ENCODE data around the gene SOX11.

SOX11 gene

GRCh38 chr2:5660591-5660990 is 31.6 kb upstream of the SOX11 start:
- no peak overlapping the region for H3K4ac ChIP-seq (ENCODE audit: low read depth in 1 of 2, low read length in 2 of 2)
- H2BK5ac ChIP-seq (ENCODE audit: low read depth, low read length, poor library complexity, severe bottlenecking): no peak overlapping the region
- H4K91ac ChIP-seq (ENCODE audit: low read length): no peak overlapping the region
- H2AFZ ChIP-seq (ENCODE audit: low read depth, low read length): no peak overlapping the region
- H3K18ac ChIP-seq (ENCODE audit: low read depth in 1 of 2, low read length in 2 of 2): no peak overlapping the region
- H2BK12ac ChIP-seq (ENCODE audit: low read length in 2 of 2): no peak overlapping the region
- H4K8ac ChIP-seq (ENCODE audit: low read length): no peak overlapping the region
- no peaks in the 10 kb centered on the region for H3K36me3 ChIP-seq (ENCODE audit: control insufficient read depth in 1 of 2, insufficient read depth in 2 of 2, low read depth in 1 of 2, low read length in 2 of 2)
- H3K14ac ChIP-seq (ENCODE audit: low read length in 2 of 2): no peak overlapping the region
- H3K4me3 ChIP-seq (ENCODE audit: insufficient read depth in 1 of 2, low read depth in 1 of 2, low read length in 2 of 2): no peak overlapping the region
- no peaks in the 10 kb centered on the region for H3K27me3 ChIP-seq (ENCODE audit: control insufficient read depth in 1 of 2, insufficient read depth in 1 of 2, low read length in 2 of 2)
- WGBS: 84% methylated on average over 3 of the region's 3 CpGs
- H3K23ac ChIP-seq (ENCODE audit: low read length in 2 of 2): no peak overlapping the region
- H2BK120ac ChIP-seq (ENCODE audit: low read depth, low read length): no peak overlapping the region
- H3K4me1 ChIP-seq (ENCODE audit: control insufficient read depth, insufficient read depth, low read depth, low read length): no peaks in the 10 kb centered on the region
- H3K9ac ChIP-seq (ENCODE audit: low read length): no peak overlapping the region
- H2BK15ac ChIP-seq (ENCODE audit: low read depth, poor library complexity, severe bottlenecking): no peak overlapping the region
- H3K79me1 ChIP-seq (replicated peaks; ENCODE audit: low read length, poor library complexity, severe bottlenecking): no peaks in the 10 kb centered on the region
- H2AK5ac ChIP-seq (ENCODE audit: low read length, severe bottlenecking): no peak overlapping the region
- no peak for DNase-seq
- no peak overlapping the region for H3K27ac ChIP-seq (ENCODE audit: low read length, poor library complexity, severe bottlenecking)
- H3K9me3 ChIP-seq (ENCODE audit: control insufficient read depth, low read length): peaks cover 4% of the 10 kb centered on the region
- no peak overlapping the region for H3K4me2 ChIP-seq (ENCODE audit: low read length, poor library complexity, severe bottlenecking)

- Histone ChIP-seq H4K91ac (ENCODE audit: low read length) (no peak overlapping the region), H3K79me1 (replicated peaks; ENCODE audit: low read length, poor library complexity, severe bottlenecking) (no peaks in the 10 kb centered on the region), H3K27me3 (ENCODE audit: control insufficient read depth in 1 of 2, insufficient read depth in 1 of 2, low read length in 2 of 2) (no peaks in the 10 kb centered on the region), H3K9ac (ENCODE audit: low read length) (no peak overlapping the region), H3K4ac (ENCODE audit: low read depth in 1 of 2, low read length in 2 of 2) (no peak overlapping the region), H3K4me3 (ENCODE audit: insufficient read depth in 1 of 2, low read depth in 1 of 2, low read length in 2 of 2) (no peak overlapping the region), H3K36me3 (ENCODE audit: control insufficient read depth in 1 of 2, insufficient read depth in 2 of 2, low read depth in 1 of 2, low read length in 2 of 2) (no peaks in the 10 kb centered on the region), H3K4me1 (ENCODE audit: control insufficient read depth, insufficient read depth, low read depth, low read length) (no peaks in the 10 kb centered on the region), H2BK120ac (ENCODE audit: low read depth, low read length) (no peak overlapping the region), H2BK15ac (ENCODE audit: low read depth, poor library complexity, severe bottlenecking) (no peak overlapping the region), H3K27ac (ENCODE audit: low read length, poor library complexity, severe bottlenecking) (no peak overlapping the region), H4K8ac (ENCODE audit: low read length) (no peak overlapping the region), H2BK12ac (ENCODE audit: low read length in 2 of 2) (no peak overlapping the region), H3K14ac (ENCODE audit: low read length in 2 of 2) (no peak overlapping the region), H2AFZ (ENCODE audit: low read depth, low read length) (no peak overlapping the region), H3K9me3 (ENCODE audit: control insufficient read depth, low read length) (peaks cover 4% of the 10 kb centered on the region), H2AK5ac (ENCODE audit: low read length, severe bottlenecking) (no peak overlapping the region), H3K4me2 (ENCODE audit: low read length, poor library complexity, severe bottlenecking) (no peak overlapping the region), H2BK5ac (ENCODE audit: low read depth, low read length, poor library complexity, severe bottlenecking) (no peak overlapping the region), H3K18ac (ENCODE audit: low read depth in 1 of 2, low read length in 2 of 2) (no peak overlapping the region), H3K23ac (ENCODE audit: low read length in 2 of 2) (no peak overlapping the region)
- no peak for DNase-seq
- 88% methylated on average over 5 of the region's 5 CpGs for WGBS
Observed at GRCh38 chr2:5661362-5661761, 30.8 kb upstream of the SOX11 start.

- H3K4me3 ChIP-seq (ENCODE audit: insufficient read depth in 1 of 2, low read depth in 1 of 2, low read length in 2 of 2): no peak overlapping the region
- no peak overlapping the region for H4K91ac ChIP-seq (ENCODE audit: low read length)
- no peak overlapping the region for H3K9ac ChIP-seq (ENCODE audit: low read length)
- no peak overlapping the region for H3K14ac ChIP-seq (ENCODE audit: low read length in 2 of 2)
- H2AK5ac ChIP-seq (ENCODE audit: low read length, severe bottlenecking): no peak overlapping the region
- H3K4ac ChIP-seq (ENCODE audit: low read depth in 1 of 2, low read length in 2 of 2): no peak overlapping the region
- no peak overlapping the region for H2AFZ ChIP-seq (ENCODE audit: low read depth, low read length)
- H3K79me1 ChIP-seq (replicated peaks; ENCODE audit: low read length, poor library complexity, severe bottlenecking): no peaks in the 10 kb centered on the region
- H4K8ac ChIP-seq (ENCODE audit: low read length): no peak overlapping the region
- H2BK120ac ChIP-seq (ENCODE audit: low read depth, low read length): no peak overlapping the region
- H3K4me1 ChIP-seq (ENCODE audit: control insufficient read depth, insufficient read depth, low read depth, low read length): peaks cover 5% of the 10 kb centered on the region
- no peak overlapping the region for H3K4me2 ChIP-seq (ENCODE audit: low read length, poor library complexity, severe bottlenecking)
- no peak overlapping the region for H2BK15ac ChIP-seq (ENCODE audit: low read depth, poor library complexity, severe bottlenecking)
- H3K9me3 ChIP-seq (ENCODE audit: control insufficient read depth, low read length): peaks cover 4% of the 10 kb centered on the region
- H3K27ac ChIP-seq (ENCODE audit: low read length, poor library complexity, severe bottlenecking): no peak overlapping the region
- H3K23ac ChIP-seq (ENCODE audit: low read length in 2 of 2): no peak overlapping the region
- no peak overlapping the region for H2BK12ac ChIP-seq (ENCODE audit: low read length in 2 of 2)
- H3K18ac ChIP-seq (ENCODE audit: low read depth in 1 of 2, low read length in 2 of 2): no peak overlapping the region
- DNase-seq: no peak
- H3K27me3 ChIP-seq (ENCODE audit: control insufficient read depth in 1 of 2, insufficient read depth in 1 of 2, low read length in 2 of 2): no peaks in the 10 kb centered on the region
- H2BK5ac ChIP-seq (ENCODE audit: low read depth, low read length, poor library complexity, severe bottlenecking): no peak overlapping the region
- WGBS: 88% methylated on average over 4 of the region's 4 CpGs
- no peaks in the 10 kb centered on the region for H3K36me3 ChIP-seq (ENCODE audit: control insufficient read depth in 1 of 2, insufficient read depth in 2 of 2, low read depth in 1 of 2, low read length in 2 of 2)
Observed at GRCh38 chr2:5664278-5664681, 27.9 kb upstream of the SOX11 start.

- Histone ChIP-seq H3K4me1 (ENCODE audit: control insufficient read depth, insufficient read depth, low read depth, low read length) (peaks cover 5% of the 10 kb centered on the region), H3K36me3 (ENCODE audit: control insufficient read depth in 1 of 2, insufficient read depth in 2 of 2, low read depth in 1 of 2, low read length in 2 of 2) (no peaks in the 10 kb centered on the region)
Observed at GRCh38 chr2:5665066-5665465, 27.1 kb upstream of the SOX11 start.

More at GRCh38 chr2:5665066-5665465, 27.1 kb upstream of the SOX11 start:
- 100% methylated on average over 1 of the region's 1 CpG for WGBS
- Histone ChIP-seq H3K4ac (ENCODE audit: low read depth in 1 of 2, low read length in 2 of 2) (no peak overlapping the region), H3K9ac (ENCODE audit: low read length) (no peak overlapping the region), H2BK12ac (ENCODE audit: low read length in 2 of 2) (no peak overlapping the region), H2AFZ (ENCODE audit: low read depth, low read length) (no peak overlapping the region), H4K91ac (ENCODE audit: low read length) (no peak overlapping the region), H3K4me3 (ENCODE audit: insufficient read depth in 1 of 2, low read depth in 1 of 2, low read length in 2 of 2) (no peak overlapping the region), H3K9me3 (ENCODE audit: control insufficient read depth, low read length) (peaks cover 4% of the 10 kb centered on the region), H3K23ac (ENCODE audit: low read length in 2 of 2) (no peak overlapping the region), H2BK5ac (ENCODE audit: low read depth, low read length, poor library complexity, severe bottlenecking) (no peak overlapping the region), H2BK15ac (ENCODE audit: low read depth, poor library complexity, severe bottlenecking) (no peak overlapping the region), H3K18ac (ENCODE audit: low read depth in 1 of 2, low read length in 2 of 2) (no peak overlapping the region), H3K79me1 (replicated peaks; ENCODE audit: low read length, poor library complexity, severe bottlenecking) (no peaks in the 10 kb centered on the region), H3K27me3 (ENCODE audit: control insufficient read depth in 1 of 2, insufficient read depth in 1 of 2, low read length in 2 of 2) (no peaks in the 10 kb centered on the region), H3K4me2 (ENCODE audit: low read length, poor library complexity, severe bottlenecking) (no peak overlapping the region), H3K14ac (ENCODE audit: low read length in 2 of 2) (no peak overlapping the region), H4K8ac (ENCODE audit: low read length) (no peak overlapping the region), H2AK5ac (ENCODE audit: low read length, severe bottlenecking) (no peak overlapping the region), H2BK120ac (ENCODE audit: low read depth, low read length) (no peak overlapping the region), H3K27ac (ENCODE audit: low read length, poor library complexity, severe bottlenecking) (no peak overlapping the region)
- DNase-seq: no peak

Measured in mesenchymal stem cell (in vitro differentiated cells and primary cell).